Activated gamma-delta T cell treated with Interleukin-2 at 50 U/mL for 16 hours (primary cell): ENCODE results near the gene DEFB123.
"Not testable (repeated sequence)": the region's sequence is repeated elsewhere in the genome, so short reads cannot be mapped to it uniquely, and the experiment has no call there.

ENCODE experiments used
- DNase-seq: peaks from one replicate; pipeline ENCODE4 v3.0.0-alpha.2; 2020

Gene DEFB123, protein sequence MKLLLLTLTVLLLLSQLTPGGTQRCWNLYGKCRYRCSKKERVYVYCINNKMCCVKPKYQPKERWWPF

GRCh38 chr20:31440012-31440659 lies at the start of gene DEFB123:
TSS of gene DEFB123 (plus strand) at chr20:31440632. CDS start at chr20:31440699, 67 bp downstream.
- DNase-seq: no peak

GRCh38 chr20:31392836-31393235 lies 47.6 kb upstream of the DEFB123 start:
- no peak for DNase-seq

- no peak for DNase-seq
These were observed 45.5 kb upstream of the DEFB123 start for GRCh38 chr20:31394900-31395299.

- no peak for DNase-seq
These were observed 36.5 kb upstream of the DEFB123 start for GRCh38 chr20:31403886-31404285.

GRCh38 chr20:31406115-31406514 lies 34.3 kb upstream of the DEFB123 start, which contains the start of gene DEFB121:
TSS of gene DEFB121 (minus strand) at chr20:31406215. CDS start at chr20:31406152, 63 bp downstream.
- DNase-seq: no peak

- DNase-seq: no peak
These were observed 30.4 kb upstream of the DEFB123 start for GRCh38 chr20:31410011-31410410.

- DNase-seq: no peak
These were observed 26.1 kb upstream of the DEFB123 start for GRCh38 chr20:31414381-31414780.

- DNase-seq: no peak
These were observed 24.8 kb upstream of the DEFB123 start for GRCh38 chr20:31415653-31416052.

GRCh38 chr20:31418307-31418706 lies 22.1 kb upstream of the DEFB123 start:
- no peak for DNase-seq

DNA sequence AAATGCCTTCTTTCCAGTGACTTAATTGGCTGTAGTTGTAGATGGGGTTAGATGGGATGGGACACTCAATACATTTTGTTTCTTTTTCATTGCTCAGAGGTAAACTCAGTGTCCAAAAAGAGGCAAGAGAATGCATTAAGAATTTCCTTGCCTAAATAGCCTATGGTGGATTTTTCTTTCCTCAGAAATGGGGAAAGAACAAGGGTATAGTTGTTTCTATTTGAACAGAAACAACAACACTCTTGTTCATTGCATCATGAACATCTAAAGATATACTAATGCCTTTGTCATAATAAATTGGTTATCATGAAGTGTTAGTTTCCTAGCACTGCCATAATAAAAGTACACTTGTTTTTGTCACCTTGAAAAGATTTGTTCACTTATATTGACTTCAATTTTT lies 14.6 kb upstream of the DEFB123 start:
- no peak for DNase-seq

GRCh38 chr20:31426891-31427551 lies 13.4 kb upstream of the DEFB123 start:
- not testable (repeated sequence) for DNase-seq

DNA sequence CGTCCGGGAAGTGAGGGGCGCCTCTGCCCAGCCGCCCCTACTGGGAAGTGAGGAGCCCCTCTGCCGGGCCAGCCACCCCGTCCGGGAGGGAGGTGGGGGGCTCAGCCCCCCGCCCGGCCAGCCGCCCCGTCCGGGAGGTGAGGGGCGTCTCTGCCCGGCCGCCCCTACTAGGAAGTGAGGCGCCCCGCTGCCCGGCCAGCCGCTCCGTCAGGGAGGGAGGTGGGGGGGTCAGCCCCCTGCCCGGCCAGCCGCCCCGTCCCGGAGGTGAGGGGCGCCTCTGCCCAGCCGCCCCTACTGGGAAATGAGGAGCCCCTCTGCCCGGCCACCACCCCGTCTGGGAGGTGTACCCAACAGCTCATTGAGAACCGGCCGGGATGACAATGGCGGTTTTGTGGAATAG lies 12.9 kb upstream of the DEFB123 start:
- not testable (repeated sequence) for DNase-seq

- no peak for DNase-seq
These were observed 9.8 kb upstream of the DEFB123 start for GRCh38 chr20:31430568-31431115.

DNA sequence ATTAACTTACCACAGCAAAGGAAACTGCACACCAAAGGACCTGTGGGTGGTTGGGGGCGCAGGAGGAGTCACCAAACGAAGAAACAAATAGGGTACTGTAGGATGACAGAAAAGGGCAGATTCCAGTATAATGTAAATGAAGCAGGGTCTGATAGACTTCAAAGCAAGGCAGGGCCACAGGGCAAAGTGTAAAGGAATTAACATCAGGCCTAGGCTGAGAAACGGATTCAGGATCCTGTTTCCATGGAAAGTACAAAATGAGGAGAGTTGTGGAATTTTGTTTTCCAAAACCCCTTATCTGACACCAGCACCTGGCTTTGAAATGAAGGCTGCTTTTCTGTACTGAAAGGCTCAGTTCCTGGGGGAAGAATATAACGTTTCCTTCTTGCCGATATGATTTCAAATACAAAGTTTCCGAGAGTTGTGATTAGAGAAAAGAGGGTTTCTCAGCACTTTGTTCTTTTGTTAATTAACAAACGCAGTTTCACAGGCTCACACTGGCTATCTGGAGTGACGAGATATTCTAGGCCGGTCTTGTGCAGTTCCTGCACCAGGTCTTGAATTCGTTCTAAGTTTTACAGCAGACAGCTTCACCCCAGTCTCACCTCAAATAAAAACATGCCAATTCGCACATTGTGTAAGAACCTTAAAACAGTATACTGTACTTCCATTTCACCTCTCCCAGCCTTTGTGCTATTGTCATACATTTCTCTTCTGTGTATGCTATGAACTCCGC lies 5.8 kb downstream of the DEFB123 start:
- no peak for DNase-seq

- DNase-seq: no peak
These were observed 9.3 kb downstream of the DEFB123 start for GRCh38 chr20:31449511-31450414.

GRCh38 chr20:31452575-31452974 lies 12.1 kb downstream of the DEFB123 start:
- DNase-seq: no peak

GRCh38 chr20:31454361-31454760 lies 13.9 kb downstream of the DEFB123 start:
- no peak for DNase-seq

GRCh38 chr20:31470946-31471345 lies 30.5 kb downstream of the DEFB123 start:
- not testable (repeated sequence) for DNase-seq

GRCh38 chr20:31472395-31473330 lies 32.2 kb downstream of the DEFB123 start:
- no peak for DNase-seq

- DNase-seq: no peak
These were observed 33.1 kb downstream of the DEFB123 start for GRCh38 chr20:31473331-31474096.
